ENCODE measurements around the gene TRMU. TPM values are rescaled to one million over a fixed set of nuclear protein-coding genes. Genes with fewer than 3 reads are reported as not detected.
A peak's percentile ranks its signal among the peaks of the same experiment; 100 is the strongest.

The TRMU gene
- total RNA-seq, 3 donors from 2014 or later (not counting 1 experiment from before 2014, with no cell fraction given) = 54.5 to 77.9 (median 58.4) TPM

DNA sequence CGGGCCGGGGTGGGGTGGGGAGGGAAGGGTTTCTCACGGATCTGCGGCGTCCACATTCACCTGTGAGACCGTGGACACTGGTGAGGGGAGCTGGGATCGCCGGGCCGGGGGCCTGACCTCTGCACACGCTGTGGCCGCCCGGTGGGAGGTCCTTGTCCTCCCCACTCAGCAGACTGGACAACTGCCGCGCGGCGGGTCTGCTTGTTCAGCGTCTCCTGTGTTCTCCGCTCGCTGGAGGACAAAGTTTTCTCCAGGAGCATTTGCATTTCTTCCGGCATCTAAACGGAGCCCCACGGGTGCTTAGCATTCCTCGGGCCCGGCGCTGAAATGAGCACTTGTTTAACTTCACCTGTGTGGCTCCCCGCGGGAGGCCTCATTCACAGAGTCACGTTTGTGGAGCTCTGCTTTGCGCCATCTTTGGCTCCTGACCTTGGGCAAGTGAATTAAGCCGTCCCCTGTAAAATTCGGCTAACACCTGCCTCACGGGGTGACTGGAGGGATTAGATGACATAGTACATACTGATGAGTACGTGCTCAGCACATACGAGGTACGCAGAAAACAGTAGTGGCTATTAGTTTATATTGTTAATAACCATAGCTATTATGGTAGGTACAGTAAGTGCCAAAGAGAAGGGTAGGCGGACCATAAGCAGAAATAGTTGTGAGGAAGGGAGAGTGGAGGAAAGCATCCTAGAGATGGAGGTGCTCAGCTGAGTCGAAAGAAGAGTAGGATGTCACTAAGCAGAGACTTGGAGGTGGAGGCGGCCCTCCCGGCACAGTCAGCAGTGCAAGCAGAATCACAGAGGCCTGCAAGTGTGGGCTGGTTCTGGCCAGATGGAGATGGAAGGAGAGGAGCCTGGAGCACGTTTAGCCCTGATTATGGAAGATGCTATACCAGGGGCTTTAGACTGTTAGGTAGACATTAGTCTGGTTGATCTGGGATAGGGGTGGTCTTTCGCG, 885 bp downstream of the TRMU start:
- H3K27ac ChIP-seq (ENCODE audit: low read length) = no peak overlapping the region
- Mint-ChIP-seq H3K36me3 (peaks cover 18% of the 10 kb centered on the region), H3K27ac (peak overlapping the region; percentile 83 to 96), H3K27me3 (ENCODE audit: low read depth in 2 of 2) (no peaks in the 10 kb centered on the region), H3K4me3 (peak overlapping the region; percentile 96), H3K4me1 (peaks cover 41 to 47% of the 10 kb centered on the region in 2 donors), H3K9me3 (no peaks in the 10 kb centered on the region)
- intact Hi-C loops (cut with micrococcal nuclease) = no loop called here
- 16% methylated on average over 42 of the region's 42 CpGs for WGBS (ENCODE audit: insufficient coverage)
- ATAC-seq (peak in 1 of 3 donors; percentile 9), DNase-seq (peak in 1 of 2 donors; percentile 32)
- H3K36me3 ChIP-seq (ENCODE audit: control insufficient read depth, insufficient read depth, low read length) = peaks cover 25% of the 10 kb centered on the region
- peaks cover 19% of the 10 kb centered on the region for H3K4me1 ChIP-seq (ENCODE audit: control insufficient read depth, insufficient read depth, low read length)
- no peaks in the 10 kb centered on the region for H3K9me3 ChIP-seq (ENCODE audit: control insufficient read depth, insufficient read depth, low read length)
- TF ChIP-seq, protein P1, sequence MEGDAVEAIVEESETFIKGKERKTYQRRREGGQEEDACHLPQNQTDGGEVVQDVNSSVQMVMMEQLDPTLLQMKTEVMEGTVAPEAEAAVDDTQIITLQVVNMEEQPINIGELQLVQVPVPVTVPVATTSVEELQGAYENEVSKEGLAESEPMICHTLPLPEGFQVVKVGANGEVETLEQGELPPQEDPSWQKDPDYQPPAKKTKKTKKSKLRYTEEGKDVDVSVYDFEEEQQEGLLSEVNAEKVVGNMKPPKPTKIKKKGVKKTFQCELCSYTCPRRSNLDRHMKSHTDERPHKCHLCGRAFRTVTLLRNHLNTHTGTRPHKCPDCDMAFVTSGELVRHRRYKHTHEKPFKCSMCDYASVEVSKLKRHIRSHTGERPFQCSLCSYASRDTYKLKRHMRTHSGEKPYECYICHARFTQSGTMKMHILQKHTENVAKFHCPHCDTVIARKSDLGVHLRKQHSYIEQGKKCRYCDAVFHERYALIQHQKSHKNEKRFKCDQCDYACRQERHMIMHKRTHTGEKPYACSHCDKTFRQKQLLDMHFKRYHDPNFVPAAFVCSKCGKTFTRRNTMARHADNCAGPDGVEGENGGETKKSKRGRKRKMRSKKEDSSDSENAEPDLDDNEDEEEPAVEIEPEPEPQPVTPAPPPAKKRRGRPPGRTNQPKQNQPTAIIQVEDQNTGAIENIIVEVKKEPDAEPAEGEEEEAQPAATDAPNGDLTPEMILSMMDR (IDR thresholded peaks at IDR 0.05) = no peak
- H3K27me3 ChIP-seq (ENCODE audit: control insufficient read depth, insufficient read depth, low read length) = no peaks in the 10 kb centered on the region
- peak overlapping the region; percentile 94 for H3K4me3 ChIP-seq (ENCODE audit: low read length)

DNA sequence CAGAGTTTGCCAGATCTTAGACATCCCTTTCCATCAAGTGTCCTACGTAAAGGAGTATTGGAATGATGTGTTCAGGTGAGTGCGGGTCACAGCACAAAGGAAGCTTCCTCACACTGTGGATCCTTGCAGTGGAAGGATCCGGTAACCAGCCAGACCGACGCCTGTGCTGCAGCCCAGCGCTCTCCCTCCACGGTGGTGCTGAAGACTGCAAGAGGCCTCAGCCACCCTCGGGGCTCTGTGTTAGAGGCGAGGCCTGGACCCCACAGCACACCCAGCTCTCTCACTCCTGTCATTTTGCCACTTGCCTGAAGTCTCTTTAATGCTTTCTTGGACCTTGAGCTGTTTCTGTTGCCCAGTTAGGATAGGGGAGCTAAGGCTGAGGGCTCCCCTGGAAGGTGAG, 2.4 kb downstream of the TRMU start:
- H3K36me3 Mint-ChIP-seq = peaks cover 18% of the 10 kb centered on the region
- peaks cover 35% of the 10 kb centered on the region for H3K36me3 ChIP-seq (ENCODE audit: control insufficient read depth, insufficient read depth, low read length)
- H3K9me3 Mint-ChIP-seq = no peaks in the 10 kb centered on the region
- no peaks in the 10 kb centered on the region for H3K27me3 ChIP-seq (ENCODE audit: control insufficient read depth, insufficient read depth, low read length)
- 94% methylated on average over 9 of the region's 9 CpGs for WGBS (ENCODE audit: insufficient coverage)
- H3K4me1 ChIP-seq (ENCODE audit: control insufficient read depth, insufficient read depth, low read length) = peaks cover 19% of the 10 kb centered on the region
- intact Hi-C loops (cut with micrococcal nuclease) = no loop called here
- DNase-seq (no peak), ATAC-seq (no peak)
- no peaks in the 10 kb centered on the region for H3K9me3 ChIP-seq (ENCODE audit: control insufficient read depth, insufficient read depth, low read length)
- H3K27ac ChIP-seq (ENCODE audit: low read length) = no peak overlapping the region
- H3K4me1 Mint-ChIP-seq = peaks cover 41 to 47% of the 10 kb centered on the region in 2 donors
- H3K27me3 Mint-ChIP-seq (ENCODE audit: low read depth in 2 of 2) = no peaks in the 10 kb centered on the region
- H3K4me3 Mint-ChIP-seq = peak overlapping the region; percentile 58
- TF ChIP-seq, protein P1 (IDR thresholded peaks at IDR 0.05) = no peak
- peak overlapping the region; percentile 21 to 52 for H3K27ac Mint-ChIP-seq
- H3K4me3 ChIP-seq (ENCODE audit: low read length) = no peak overlapping the region

DNA sequence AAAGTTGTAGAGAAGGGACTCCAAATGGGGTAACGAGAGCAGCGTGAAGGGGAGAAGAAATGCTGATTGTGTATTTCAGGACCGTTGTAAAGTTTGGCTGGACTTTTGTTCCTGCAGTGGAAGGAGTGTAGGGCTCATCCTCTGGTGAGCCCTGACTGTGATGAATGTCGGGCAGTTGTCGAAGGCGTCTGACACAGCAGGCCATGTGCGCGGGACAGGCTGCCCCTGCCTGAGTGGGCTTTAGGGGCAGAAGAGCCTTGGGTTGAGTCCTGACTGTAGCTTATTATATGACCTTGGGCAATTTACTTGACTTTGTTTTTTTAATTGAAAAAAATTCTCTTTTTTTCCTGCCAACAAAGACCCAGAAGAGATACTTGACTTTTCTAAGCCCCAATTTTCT, 3.1 kb downstream of the TRMU start:
- Mint-ChIP-seq H3K9me3 (no peaks in the 10 kb centered on the region), H3K36me3 (peaks cover 18% of the 10 kb centered on the region), H3K27me3 (ENCODE audit: low read depth in 2 of 2) (no peaks in the 10 kb centered on the region), H3K4me1 (peaks cover 41 to 47% of the 10 kb centered on the region in 2 donors), H3K4me3 (no peak overlapping the region), H3K27ac (peak overlapping the region; percentile 21 to 52)
- WGBS (ENCODE audit: insufficient coverage) = 97% methylated on average over 8 of the region's 8 CpGs
- TF ChIP-seq, protein P1 (IDR thresholded peaks at IDR 0.05) = no peak
- H3K4me1 ChIP-seq (ENCODE audit: control insufficient read depth, insufficient read depth, low read length) = peaks cover 19% of the 10 kb centered on the region
- peaks cover 39% of the 10 kb centered on the region for H3K36me3 ChIP-seq (ENCODE audit: control insufficient read depth, insufficient read depth, low read length)
- H3K27me3 ChIP-seq (ENCODE audit: control insufficient read depth, insufficient read depth, low read length) = no peaks in the 10 kb centered on the region
- no peaks in the 10 kb centered on the region for H3K9me3 ChIP-seq (ENCODE audit: control insufficient read depth, insufficient read depth, low read length)
- no peak overlapping the region for H3K27ac ChIP-seq (ENCODE audit: low read length)
- DNase-seq = no peak
- intact Hi-C loops (cut with micrococcal nuclease) = no loop called here
- ATAC-seq = no peak
- no peak overlapping the region for H3K4me3 ChIP-seq (ENCODE audit: low read length)
